Measurements from ENCODE around the gene PRUNE2.

PRUNE2 gene

GRCh38 chr9:76688471-76689238 is 217.3 kb downstream of the PRUNE2 start:
- Histone ChIP-seq H3K36me3 (replicated peaks) (no peaks in the 10 kb centered on the region), H3K4me3 (ENCODE audit: low read depth, low read length) (no peak overlapping the region), H3K27ac (peak overlapping the region; percentile 49), H3K27me3 (replicated peaks) (peaks cover 9% of the 10 kb centered on the region)
- no peak for DNase-seq
- in situ Hi-C loops (cut with HindIII; ENCODE audit: low pct_ligation_motif_present, low sequenced_read_pairs): no loop called here
- TF ChIP-seq CTCF (IDR thresholded peaks at IDR 0.05; ENCODE audit: low read depth, low read length, missing control alignments): no peak

GRCh38 chr9:76687861-76688391 is 218.0 kb downstream of the PRUNE2 start:
- H3K27me3 ChIP-seq (replicated peaks): peaks cover 9% of the 10 kb centered on the region
- H3K27ac ChIP-seq: peak overlapping the region; percentile 49
- no peak for TF ChIP-seq CTCF (IDR thresholded peaks at IDR 0.05; ENCODE audit: low read depth, low read length, missing control alignments)
- in situ Hi-C loops (cut with HindIII; ENCODE audit: low pct_ligation_motif_present, low sequenced_read_pairs): no loop called here
- peak; percentile 83 for DNase-seq
- no peak overlapping the region for H3K4me3 ChIP-seq (ENCODE audit: low read depth, low read length)
- H3K36me3 ChIP-seq (replicated peaks): no peaks in the 10 kb centered on the region

- no peak overlapping the region for H3K27ac ChIP-seq
- H3K27me3 ChIP-seq (replicated peaks): peaks cover 7% of the 10 kb centered on the region
- in situ Hi-C loops (cut with HindIII; ENCODE audit: low pct_ligation_motif_present, low sequenced_read_pairs): no loop called here
- H3K4me3 ChIP-seq (ENCODE audit: low read depth, low read length): no peak overlapping the region
- H3K36me3 ChIP-seq (replicated peaks): no peaks in the 10 kb centered on the region
- TF ChIP-seq CTCF (IDR thresholded peaks at IDR 0.05; ENCODE audit: low read depth, low read length, missing control alignments): no peak
- DNase-seq: no peak
Observed at GRCh38 chr9:76686756-76687155, 219.2 kb downstream of the PRUNE2 start.

- no peak for TF ChIP-seq CTCF (IDR thresholded peaks at IDR 0.05; ENCODE audit: low read depth, low read length, missing control alignments)
- H3K4me3 ChIP-seq (ENCODE audit: low read depth, low read length): no peak overlapping the region
- in situ Hi-C loops (cut with HindIII; ENCODE audit: low pct_ligation_motif_present, low sequenced_read_pairs): no loop called here
- no peaks in the 10 kb centered on the region for H3K36me3 ChIP-seq (replicated peaks)
- no peak overlapping the region for H3K27ac ChIP-seq
- no peak for DNase-seq
- H3K27me3 ChIP-seq (replicated peaks): no peaks in the 10 kb centered on the region
Observed at GRCh38 chr9:76684213-76684612, 221.7 kb downstream of the PRUNE2 start.

- Histone ChIP-seq H3K4me3 (ENCODE audit: low read depth, low read length) (no peak overlapping the region), H3K27ac (no peak overlapping the region), H3K27me3 (replicated peaks) (no peaks in the 10 kb centered on the region), H3K36me3 (replicated peaks) (no peaks in the 10 kb centered on the region)
- TF ChIP-seq CTCF (IDR thresholded peaks at IDR 0.05; ENCODE audit: low read depth, low read length, missing control alignments): no peak
- in situ Hi-C loops (cut with HindIII; ENCODE audit: low pct_ligation_motif_present, low sequenced_read_pairs): no loop called here
- no peak for DNase-seq
Observed at GRCh38 chr9:76681556-76681955, 224.4 kb downstream of the PRUNE2 start.
